Posterior cingulate gyrus (tissue), 11 donors: ENCODE measurements around the gene ZNF471.

Experiments
- DNase-seq, 10 donors: peaks; one replicate each; pipeline versions ENCODE4 v3.0.0 to v3.0.0-alpha.2; 2020 to 2021; ENCODE audit warnings: mixed read lengths in 3 of 10
- intact Hi-C: fragments of 100-400 bp; cut with DNase I; formaldehyde crosslinking; loops from one replicate; pipeline ENCODE4 v1.15.1; 2023

ZNF471 gene

DNA sequence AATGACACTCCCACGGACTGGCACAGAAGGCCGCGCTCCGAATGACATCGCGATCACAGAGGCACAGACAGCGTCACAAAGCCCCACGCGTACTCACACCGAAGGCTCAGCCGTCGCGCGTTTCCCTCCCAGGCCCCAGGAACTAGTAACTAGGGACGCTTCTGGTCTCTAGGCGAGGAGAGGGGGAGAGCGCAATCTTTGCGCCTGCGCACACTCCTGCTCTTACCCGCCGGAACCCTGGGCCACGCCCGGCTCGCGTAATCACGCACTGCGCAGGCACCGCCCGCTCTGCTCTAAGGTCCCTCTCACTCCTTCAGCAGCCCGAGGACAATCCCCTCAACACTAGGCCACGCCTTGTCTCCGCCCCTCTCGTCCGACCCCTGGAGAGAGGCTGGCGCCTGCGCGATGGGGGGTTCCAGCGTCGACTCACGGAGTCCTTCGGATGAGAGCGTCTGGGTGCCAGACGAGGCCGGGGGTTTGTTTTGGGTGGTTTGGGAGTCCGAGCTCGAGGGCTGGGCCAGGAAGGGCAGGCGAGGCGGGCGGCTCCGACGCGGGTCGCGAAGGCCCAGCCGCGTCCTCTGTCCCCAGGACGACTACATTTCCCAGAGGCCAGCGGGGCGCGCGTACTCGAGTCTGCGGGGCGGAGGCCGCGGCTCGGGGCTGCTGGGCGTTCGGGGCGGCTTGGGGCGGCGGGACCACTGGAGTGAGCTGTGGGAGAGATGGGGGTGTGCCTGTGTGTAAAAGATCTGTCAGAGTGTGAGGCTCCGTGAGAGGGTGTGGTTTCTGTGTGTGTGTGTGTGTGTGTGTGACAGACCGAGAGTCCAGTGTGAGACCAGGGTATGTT lies at the start of gene ZNF471:
Gene ZNF471, plus strand, starts transcription at position 410 of the 844 bp plus-strand sequence. CDS start 3,717 bp downstream, outside the sequence.
- intact Hi-C loops, result loop anchor here (2.0 kb wide), 1 partner anchor 31 kb away; the partner anchor contains the start of gene ZFP28

DNA sequence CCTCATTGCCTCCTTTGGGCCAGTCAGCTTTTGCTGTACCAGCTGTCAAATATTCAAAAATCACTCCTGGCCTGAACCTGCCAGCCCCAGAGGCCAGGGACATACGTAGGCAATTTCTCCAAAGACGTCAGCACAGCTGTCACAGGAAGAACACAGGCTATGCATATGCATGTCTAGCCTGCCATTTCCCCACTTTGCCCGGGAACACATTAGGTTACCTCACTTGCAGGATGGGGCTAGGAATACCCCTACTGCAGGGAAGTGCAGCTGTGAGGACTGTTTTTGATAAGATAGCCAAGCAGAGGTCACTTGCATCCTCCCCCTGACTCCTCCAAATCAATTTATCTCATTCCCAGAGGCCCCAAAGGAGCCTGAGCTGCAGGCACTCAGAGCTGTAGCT lies 33.3 kb upstream of the ZNF471 start:
- DNase-seq, result no peak
- intact Hi-C loops, result no loop called here

More for the DNA sequence above, at the start of gene ZNF471:
- peak; percentile 98 to 100 (median 99) for DNase-seq

- peak in 1 of 10 donors; percentile 78 for DNase-seq
- intact Hi-C loops, result loop anchor here (5.0 kb wide), 1 partner anchor 84 kb away; the partner anchor contains the start of gene ZNF582
Measured at GRCh38 chr19:56476093-56476492, 31.6 kb upstream of the ZNF471 start.

- peak in 9 of 10 donors; percentile 18 to 89 (median 48) for DNase-seq
- intact Hi-C loops, result loop anchor here (5.0 kb wide), 1 partner anchor 85 kb away; the partner anchor contains the start of gene ZNF582
Measured at GRCh38 chr19:56476651-56477428, 30.8 kb upstream of the ZNF471 start, which contains the start of gene ZNF667. ZNF667 (minus strand) TSS chr19:56477345; CDS start chr19:56462370, 14,975 bp downstream.

DNA sequence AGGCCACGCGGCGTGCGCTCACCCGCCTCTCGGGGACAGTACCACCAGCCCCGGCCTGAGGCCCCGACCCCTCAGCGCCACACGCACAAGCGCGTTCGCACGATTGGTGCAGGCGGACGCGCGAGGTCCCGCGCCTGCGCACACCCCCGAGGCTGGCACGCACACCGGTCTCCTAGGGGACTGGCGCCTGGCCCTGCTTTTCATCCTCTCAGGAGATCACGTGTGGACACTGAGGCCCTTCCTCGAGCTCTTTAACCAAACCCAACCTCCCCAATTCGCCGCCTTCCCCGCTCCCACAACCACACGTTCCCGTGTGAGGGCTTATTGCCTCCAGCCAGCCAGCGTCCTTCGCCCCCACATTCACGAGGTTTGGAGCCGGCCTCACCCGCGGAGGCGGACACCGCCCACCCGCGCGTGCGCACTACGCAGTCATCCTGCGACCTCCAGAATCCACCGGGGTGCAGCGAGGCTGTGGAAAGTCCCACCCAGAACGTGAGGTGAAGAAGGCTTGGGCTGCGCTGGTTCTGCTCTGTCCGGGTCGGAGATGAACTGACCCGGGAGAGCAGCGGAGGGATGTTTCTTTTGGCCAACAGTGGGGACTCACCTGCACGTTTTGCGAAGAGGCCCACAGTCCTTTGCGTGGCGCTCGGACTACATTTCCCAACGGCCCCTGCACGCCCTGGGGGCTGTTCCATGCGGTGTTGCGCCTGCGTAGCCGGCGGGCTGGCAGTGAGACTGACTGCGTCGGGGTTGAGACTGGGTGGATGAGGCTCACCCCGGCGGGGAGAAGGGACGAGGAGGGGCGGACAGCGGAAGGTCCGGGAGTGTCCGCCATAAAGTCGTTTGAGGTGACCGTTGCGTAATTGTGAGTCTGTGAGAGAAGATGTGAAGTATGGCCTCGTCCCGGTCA lies 30.0 kb upstream of the ZNF471 start:
- intact Hi-C loops, result loop anchor here (5.0 kb wide), 1 partner anchor 85 kb away; the partner anchor contains the start of gene ZNF582
- peak; percentile 88 to 98 (median 93) for DNase-seq

- intact Hi-C loops, result no loop called here
Measured at GRCh38 chr19:56491399-56491798, 16.3 kb upstream of the ZNF471 start.

GRCh38 chr19:56504581-56504980 lies 3.1 kb upstream of the ZNF471 start:
- no peak for DNase-seq
- intact Hi-C loops, result no loop called here

More at GRCh38 chr19:56491399-56491798, 16.3 kb upstream of the ZNF471 start:
- DNase-seq, result no peak

- intact Hi-C loops, result loop anchor here (2.0 kb wide), 1 partner anchor 30 kb away; the partner anchor contains the start of gene ZFP28
- DNase-seq, result peak in 3 of 10 donors; percentile 7 to 49 (median 13)
Measured at GRCh38 chr19:56508290-56508778, 679 bp downstream of the ZNF471 start.

GRCh38 chr19:56525214-56525860 lies 17.7 kb downstream of the ZNF471 start:
- intact Hi-C loops, result no loop called here
- DNase-seq, result no peak

DNA sequence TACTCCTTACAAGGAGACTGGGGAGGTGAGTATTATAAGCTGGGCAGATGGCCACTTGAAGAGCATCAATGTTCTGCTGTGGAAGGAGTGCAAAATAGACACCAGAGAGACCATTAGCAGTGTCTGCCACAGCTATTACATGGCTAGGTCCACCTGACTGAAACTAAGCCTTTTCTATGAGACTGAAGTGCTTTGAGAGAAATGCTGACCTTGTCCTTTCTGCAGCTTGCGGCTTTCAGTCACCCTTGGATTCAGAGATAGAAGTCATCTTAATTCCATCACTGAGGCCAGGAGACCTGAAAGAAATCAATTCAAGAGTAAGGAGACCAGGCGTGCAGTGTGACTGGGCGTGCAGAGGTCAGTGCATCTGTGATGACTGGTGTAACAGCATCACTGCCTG lies 29.8 kb downstream of the ZNF471 start:
- intact Hi-C loops, result loop anchor here (10.0 kb wide), 1 partner anchor 143 kb away; the partner anchor contains the start of gene ZNF582

GRCh38 chr19:56538254-56538760 lies 30.7 kb downstream of the ZNF471 start:
- intact Hi-C loops, result loop anchor here (2.0 to 10.0 kb wide), 3 partner anchors 28 to 144 kb away; partner anchors contain the start of genes ZNF470 and ZNF582
- DNase-seq, result peak; percentile 92 to 99 (median 96)

More for the DNA sequence above, 29.8 kb downstream of the ZNF471 start:
- no peak for DNase-seq

DNA sequence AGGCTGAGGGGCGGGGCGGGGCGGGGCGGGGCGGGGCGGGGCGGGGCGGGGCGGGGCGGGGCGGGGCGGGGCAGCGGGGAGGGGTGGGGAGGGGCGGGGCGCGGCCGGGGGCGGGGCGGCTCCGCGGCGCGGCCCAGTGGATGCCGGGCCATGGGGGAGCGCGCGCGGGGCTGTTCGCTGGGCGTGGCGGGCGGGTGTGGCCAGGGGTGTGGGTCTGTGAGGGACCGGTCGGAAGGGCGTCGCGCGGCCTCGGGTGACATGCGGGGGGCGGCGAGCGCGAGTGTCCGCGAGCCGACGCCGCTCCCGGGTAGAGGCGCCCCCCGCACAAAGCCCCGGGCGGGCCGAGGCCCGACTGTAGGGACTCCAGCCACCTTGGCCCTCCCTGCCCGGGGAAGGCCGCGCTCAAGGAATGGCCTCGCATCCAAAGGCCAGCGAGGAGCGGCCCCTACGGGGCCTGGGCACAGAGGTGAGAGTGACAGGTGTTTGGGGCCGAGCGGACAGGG lies 31.2 kb downstream of the ZNF471 start, which contains the start of gene ZFP28:
Gene ZFP28, plus strand, starts transcription at position 188 of the 503 bp plus-strand sequence. Its CDS starts 71 bp downstream, at position 259.
- peak in 2 of 10 donors; percentile 65 to 67 for DNase-seq
- intact Hi-C loops, result loop anchor here (2.0 to 10.0 kb wide), 3 partner anchors 28 to 144 kb away; partner anchors contain the start of genes ZNF470 and ZNF582

GRCh38 chr19:56543776-56544175 lies 36.1 kb downstream of the ZNF471 start:
- intact Hi-C loops, result no loop called here
- no peak for DNase-seq

DNA sequence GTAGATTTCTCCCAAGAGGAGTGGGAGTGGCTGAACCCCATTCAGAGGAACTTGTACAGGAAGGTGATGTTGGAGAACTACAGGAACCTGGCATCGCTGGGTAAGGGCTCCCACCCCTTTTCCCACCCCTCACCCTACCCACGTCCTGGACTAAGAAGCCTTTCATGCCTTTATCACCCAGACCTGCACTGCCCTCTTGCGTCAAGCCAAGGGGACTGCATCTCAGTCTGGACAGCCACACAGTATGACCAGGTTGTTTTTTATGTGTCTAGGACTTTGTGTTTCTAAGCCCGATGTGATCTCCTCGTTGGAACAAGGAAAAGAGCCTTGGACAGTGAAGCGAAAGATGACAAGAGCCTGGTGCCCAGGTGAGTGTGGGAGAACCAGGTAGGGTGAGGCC lies 39.9 kb downstream of the ZNF471 start:
- intact Hi-C loops, result no loop called here
- DNase-seq, result no peak

DNA sequence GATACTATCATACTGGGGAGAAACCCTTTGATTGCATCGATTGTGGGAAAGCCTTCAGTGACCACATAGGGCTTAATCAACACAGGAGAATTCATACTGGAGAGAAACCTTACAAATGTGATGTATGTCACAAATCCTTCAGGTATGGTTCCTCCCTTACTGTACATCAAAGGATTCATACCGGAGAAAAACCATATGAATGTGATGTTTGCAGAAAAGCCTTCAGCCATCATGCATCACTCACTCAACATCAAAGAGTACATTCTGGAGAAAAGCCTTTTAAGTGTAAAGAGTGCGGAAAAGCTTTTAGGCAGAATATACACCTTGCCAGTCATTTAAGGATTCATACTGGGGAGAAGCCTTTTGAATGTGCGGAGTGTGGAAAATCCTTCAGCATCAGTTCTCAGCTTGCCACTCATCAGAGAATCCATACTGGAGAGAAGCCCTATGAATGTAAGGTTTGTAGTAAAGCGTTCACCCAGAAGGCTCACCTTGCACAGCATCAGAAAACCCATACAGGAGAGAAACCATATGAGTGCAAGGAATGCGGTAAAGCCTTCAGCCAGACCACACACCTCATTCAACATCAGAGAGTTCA lies 46.7 kb downstream of the ZNF471 start:
- no peak for DNase-seq
- intact Hi-C loops, result no loop called here

DNA sequence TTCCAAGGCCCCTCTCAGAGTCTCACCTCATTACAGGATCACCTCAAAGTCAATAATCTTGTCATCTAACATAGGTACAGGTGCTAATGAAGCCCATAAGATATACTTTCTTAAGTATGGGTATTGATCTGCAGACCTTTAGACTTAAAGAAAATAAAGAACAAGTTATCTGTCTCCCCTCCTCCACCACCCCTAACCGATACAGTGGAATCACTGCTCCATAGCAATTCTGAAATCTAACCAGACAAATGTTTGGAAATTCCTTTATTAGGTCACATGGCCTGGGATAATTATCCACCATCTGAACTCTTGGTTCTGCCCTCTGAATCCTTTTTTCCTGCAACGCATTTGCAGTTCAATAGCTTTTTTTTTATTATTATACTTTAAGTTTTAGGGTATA lies 55.1 kb downstream of the ZNF471 start:
- intact Hi-C loops, result no loop called here
- DNase-seq, result no peak

- intact Hi-C loops, result loop anchor here (1.0 to 2.0 kb wide), 2 partner anchors 28 kb away; partner anchors contain the start of genes ZFP28 and ZNF71
- peak; percentile 37 to 91 (median 60) for DNase-seq
Measured at GRCh38 chr19:56566904-56567273, 59.2 kb downstream of the ZNF471 start.
